ENCODE results near the gene BCR.

DNA sequence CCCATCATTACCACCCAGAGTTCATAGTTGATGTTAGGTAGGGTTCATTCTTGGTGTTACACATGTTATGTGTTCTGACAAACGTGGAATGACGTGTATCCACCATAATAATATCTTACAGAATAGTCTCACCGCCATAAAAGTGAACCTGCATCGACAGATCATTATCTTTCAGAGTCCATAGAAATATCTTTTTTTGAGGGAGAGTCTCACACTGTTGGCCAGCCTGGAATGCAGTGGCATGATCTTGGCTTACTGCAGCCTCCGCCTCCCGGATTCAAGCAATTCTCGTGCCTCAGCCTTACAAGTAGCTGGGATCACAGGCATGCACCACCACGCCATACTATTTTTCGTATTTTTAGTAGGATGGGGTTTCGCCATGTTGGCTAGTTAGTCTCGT, 113.9 kb downstream of the BCR start:
- TF ChIP-seq, protein P1, sequence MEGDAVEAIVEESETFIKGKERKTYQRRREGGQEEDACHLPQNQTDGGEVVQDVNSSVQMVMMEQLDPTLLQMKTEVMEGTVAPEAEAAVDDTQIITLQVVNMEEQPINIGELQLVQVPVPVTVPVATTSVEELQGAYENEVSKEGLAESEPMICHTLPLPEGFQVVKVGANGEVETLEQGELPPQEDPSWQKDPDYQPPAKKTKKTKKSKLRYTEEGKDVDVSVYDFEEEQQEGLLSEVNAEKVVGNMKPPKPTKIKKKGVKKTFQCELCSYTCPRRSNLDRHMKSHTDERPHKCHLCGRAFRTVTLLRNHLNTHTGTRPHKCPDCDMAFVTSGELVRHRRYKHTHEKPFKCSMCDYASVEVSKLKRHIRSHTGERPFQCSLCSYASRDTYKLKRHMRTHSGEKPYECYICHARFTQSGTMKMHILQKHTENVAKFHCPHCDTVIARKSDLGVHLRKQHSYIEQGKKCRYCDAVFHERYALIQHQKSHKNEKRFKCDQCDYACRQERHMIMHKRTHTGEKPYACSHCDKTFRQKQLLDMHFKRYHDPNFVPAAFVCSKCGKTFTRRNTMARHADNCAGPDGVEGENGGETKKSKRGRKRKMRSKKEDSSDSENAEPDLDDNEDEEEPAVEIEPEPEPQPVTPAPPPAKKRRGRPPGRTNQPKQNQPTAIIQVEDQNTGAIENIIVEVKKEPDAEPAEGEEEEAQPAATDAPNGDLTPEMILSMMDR (conservative IDR thresholded peaks at IDR 0.05 in 1 of 2, IDR thresholded peaks at IDR 0.05 in 1 of 2; ENCODE audit: low read depth in 1 of 2, low read length in 2 of 2) = no peak
- TF ChIP-seq EZH2 (IDR thresholded peaks at IDR 0.05; ENCODE audit: low read length, missing control alignments) = no peak
